HG03469 (cell line): ENCODE data around the gene IFNGR1.
A peak's percentile ranks its signal among the peaks of the same experiment; 100 is the strongest.

Experiments
- ATAC-seq: cut with Tn5 transposase; IDR thresholded peaks from one replicate; pipeline ENCODE4 v1.9.1; 2021; ENCODE audit warnings: mild to moderate bottlenecking, moderate library complexity, moderate number of reproducible peaks; ENCODE audit not compliant: unreplicated experiment

The IFNGR1 gene

DNA sequence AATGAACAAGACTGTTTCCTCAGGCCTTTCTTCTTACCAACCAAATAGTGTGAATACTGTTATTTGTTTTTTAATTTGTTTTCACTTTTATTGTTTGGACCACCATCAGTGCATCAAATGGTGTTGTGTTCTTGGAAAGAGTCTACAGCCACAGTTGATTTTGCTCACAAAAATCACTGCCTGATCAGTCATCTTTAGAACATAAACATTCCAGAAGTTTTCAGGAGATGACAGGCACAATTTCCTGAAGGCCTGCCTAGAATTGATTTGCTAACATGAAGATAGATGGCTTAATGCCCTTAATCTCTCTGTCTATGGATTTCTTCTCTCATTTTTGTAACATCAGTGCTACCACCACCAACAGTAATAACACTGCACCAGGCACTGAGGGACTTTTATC lies 59.3 kb downstream of the IFNGR1 start:
- no peak for ATAC-seq

DNA sequence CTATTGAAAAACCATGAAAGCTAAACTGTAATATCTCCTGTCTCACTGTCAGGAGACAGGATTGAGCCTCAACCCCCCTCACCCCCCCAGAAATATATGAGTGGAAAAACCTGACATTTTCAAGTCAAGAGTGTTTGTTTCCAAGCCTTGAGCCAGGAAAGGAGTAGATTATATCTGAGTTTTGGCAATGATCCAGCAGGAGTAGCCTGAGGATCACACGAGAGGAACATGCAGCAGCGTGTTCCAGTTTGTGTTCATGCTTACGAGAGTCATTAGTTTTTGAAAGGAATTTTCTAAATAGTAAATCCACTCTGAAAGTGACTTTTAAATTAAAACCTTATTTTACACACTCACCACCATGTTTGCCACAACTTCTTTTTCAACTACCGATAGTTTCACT lies 61.6 kb downstream of the IFNGR1 start:
- no peak for ATAC-seq

DNA sequence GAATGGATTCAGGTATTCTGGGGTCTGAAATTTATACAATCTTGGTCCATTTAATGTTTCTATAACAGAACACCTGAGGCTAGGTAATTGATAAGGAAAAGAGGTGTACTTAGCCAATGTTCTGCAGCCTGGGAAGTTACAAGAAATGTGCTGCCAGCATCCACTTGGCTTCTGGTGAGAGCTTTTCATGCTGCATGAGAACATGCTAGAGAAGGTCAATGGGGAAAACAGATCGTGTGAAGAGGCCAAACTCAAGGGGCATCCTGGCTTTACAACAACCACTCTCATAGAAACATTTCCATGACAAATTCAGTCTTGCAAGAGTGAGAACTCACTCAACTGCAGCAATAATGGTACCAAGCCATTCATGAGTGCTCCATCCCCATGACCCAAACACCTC lies 62.5 kb downstream of the IFNGR1 start:
- no peak for ATAC-seq

DNA sequence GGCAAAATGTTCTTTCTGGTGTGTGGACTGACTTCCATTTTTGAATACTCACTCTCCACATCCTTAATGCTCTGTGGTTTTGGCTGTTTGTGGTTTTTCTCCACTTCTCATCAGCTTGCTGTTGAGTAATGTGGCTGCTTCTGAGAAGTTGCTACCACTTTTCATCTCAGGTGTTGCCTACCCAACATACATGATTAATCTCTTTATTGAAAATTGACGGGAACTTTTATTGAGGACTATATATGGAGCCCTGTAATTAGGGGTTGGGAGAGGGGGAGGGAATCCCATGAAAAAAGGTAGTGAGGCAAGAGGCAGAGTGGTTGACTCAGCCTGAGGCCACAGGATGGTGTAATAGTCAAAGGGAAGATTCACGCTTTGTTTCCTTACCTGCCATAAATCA lies 63.4 kb downstream of the IFNGR1 start:
- peak; percentile 70 for ATAC-seq

DNA sequence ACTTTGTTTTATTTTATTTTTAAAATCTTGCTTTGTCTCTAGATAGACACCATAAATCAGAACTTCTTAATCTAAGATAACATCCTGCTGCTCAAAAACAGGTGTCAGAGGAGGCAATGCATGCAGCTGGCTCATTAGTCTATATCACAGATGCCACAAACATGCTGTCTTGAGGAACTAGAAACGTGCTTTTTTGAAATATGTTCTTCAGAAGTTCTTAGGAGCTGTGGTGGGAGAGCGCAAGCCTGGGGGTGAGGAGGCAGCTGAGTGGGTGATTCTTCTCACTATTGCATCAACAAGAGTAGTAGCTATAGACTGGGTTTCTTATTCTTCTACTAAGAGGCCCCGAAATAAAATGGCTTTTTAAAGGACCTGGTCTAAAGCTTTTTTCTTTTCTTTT lies 69.1 kb downstream of the IFNGR1 start:
- no peak for ATAC-seq

DNA sequence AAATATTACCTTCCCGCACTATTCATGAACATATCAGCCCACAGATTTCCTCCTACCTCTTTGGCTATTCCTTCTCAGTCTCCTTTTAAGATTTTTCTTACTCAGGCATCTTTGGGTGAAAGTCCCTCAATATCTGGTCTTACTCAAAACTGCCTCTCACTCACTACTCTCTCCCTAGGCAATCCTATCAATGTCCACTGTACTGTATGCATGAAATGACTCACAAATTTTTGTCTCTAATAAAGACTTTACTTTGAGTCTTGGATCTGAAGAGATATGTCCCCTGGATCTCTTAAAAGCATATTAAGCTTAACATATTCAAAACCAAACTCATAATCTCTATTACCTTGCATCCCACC lies 70.2 kb downstream of the IFNGR1 start:
- no peak for ATAC-seq

DNA sequence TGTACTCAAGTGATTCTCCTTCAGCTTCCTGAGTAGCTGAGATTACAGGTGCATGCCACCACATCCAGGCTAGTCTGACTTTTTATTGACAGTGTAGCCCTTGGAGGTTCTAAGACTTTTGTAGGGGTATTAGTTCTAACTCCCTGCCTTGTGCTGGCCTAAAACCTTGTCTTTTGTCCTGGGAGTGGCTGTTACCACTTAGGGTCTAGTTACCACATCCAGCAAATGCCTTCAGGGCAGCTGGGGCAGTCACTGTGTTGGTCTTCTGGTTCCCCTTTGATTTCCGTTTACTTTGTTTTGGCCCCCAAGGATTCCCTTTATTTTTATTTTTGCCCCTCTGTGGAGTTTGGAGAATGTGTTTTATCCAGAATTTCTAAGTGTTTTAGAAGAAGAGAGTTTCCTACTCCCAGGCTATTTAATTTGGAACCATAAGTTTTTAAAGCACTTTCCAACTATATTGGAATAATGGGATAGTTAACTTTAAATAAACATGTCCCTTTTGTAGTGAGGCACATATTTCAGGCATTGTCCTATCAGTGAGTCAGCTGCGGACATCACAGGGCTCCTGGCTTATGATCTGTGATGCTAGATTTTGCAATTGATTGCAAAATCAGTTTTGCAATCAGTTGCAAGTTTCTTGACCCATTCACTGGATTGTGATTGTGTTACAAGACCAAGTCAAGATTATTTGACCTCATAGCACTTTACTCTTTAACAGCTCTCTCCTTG lies 70.7 kb downstream of the IFNGR1 start:
- ATAC-seq: no peak
